ENCODE measurements around the gene CACNA2D4. TPM values are rescaled to one million over a fixed set of nuclear protein-coding genes. Genes with fewer than 3 reads are reported as not detected.

CACNA2D4 gene
- total RNA-seq, 2 donors from 2014 or later, result 13.7 to 23.0 TPM

DNA sequence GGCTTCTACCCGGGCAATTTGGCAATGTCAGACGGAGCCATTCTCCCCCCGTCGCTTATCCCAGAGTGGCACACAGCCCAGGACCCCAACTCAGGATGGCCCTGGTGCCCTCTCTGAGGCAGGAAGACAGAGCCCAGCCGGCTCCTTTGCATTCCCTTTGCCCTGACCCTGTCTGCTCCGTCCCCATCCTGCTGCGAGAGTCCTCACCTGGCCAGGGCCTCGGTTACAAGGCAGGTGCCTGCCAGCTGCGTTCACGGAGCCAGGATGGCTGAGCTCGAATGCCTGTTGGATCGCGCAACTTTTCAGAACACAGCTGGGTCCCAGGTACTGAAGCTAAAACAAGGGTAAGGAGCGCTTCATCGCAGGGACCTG is 79.5 kb downstream of the CACNA2D4 start:
- Mint-ChIP-seq H3K36me3 (ENCODE audit: low read depth) (no peaks in the 10 kb centered on the region), H3K9me3 (no peaks in the 10 kb centered on the region), H3K4me1 (no peaks in the 10 kb centered on the region), H3K27ac (no peak overlapping the region), H3K4me3 (no peak overlapping the region), H3K27me3 (peaks cover 5% of the 10 kb centered on the region)
- ATAC-seq (replicated peaks), result no peak

DNA sequence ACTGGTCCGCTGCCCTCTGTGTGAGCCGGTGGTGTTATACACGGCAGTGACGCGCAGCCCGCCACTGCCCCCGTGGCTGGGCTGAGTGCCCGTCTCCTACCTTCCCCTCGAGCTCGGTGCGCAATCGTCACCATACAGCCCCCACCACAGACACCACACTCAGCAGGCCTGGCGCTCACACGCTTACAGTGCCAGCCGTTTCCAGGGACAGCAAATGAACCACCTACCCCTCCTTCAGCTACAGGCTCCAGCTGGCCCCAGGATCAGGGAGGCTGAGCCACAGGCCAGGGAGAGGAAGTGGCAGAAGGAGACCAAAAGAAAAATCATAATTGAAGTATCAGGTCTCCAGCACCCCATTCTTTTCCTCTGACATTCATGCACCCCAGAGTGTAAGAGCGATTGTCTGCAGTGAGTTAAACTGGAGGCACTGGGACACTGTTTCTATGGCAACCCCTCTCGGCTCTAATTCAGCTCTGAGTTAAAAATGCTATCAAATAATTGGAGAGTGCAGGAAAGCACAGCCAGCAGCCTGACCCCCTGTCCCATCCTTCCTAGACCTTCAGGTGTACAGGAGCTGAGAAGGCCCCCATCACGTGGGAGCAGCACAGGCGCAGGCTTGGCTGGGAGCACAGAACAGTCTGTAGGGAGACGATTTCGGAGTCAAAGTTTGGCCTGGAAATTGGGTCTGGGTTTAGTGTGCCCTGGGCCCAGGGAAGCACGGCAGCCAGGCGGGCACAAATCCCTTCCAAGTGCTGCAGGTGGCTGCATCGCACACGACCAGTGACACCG is 80.1 kb downstream of the CACNA2D4 start:
- Mint-ChIP-seq H3K27me3 (peaks cover 7% of the 10 kb centered on the region), H3K4me1 (no peaks in the 10 kb centered on the region), H3K4me3 (no peak overlapping the region), H3K9me3 (no peaks in the 10 kb centered on the region), H3K27ac (no peak overlapping the region), H3K36me3 (ENCODE audit: low read depth) (no peaks in the 10 kb centered on the region)
- no peak for ATAC-seq (replicated peaks)

DNA sequence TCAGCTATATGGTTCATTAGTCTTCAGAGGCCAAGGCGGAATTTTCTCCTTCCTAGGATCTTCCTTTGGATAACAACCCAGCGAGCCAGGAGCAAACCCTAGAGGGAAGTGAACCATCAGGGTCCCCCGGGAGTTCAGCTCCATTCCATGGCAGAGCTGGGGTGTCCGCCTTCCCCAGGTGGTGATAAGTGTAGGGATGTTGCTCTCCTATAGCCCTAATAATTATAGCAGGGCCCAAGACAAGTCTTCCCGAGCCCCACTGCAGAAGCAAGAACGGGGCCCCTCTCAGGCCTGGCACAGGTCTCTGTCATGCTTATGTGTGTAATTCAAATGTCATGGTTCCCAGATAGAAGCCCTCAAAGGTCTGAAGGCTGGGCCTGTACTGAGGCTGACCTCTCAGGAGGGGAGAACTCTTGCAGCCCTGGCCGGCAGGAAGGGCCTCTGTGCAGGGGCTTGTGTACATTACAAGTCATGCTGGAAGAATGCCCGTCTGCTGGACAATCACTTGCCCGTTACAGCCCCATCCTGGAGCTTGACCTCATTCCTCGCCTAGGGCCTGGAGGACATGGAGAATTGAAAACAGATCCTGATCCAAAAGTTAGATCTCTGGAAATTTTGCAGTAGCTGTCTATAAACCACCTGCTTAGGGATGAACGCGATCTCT is 80.8 kb downstream of the CACNA2D4 start:
- no peak overlapping the region for H3K4me3 Mint-ChIP-seq
- H3K36me3 Mint-ChIP-seq (ENCODE audit: low read depth), result no peaks in the 10 kb centered on the region
- H3K27me3 Mint-ChIP-seq, result peaks cover 11% of the 10 kb centered on the region
- H3K4me1 Mint-ChIP-seq, result no peaks in the 10 kb centered on the region
- no peaks in the 10 kb centered on the region for H3K9me3 Mint-ChIP-seq
- H3K27ac Mint-ChIP-seq, result no peak overlapping the region
- no peak for ATAC-seq (replicated peaks)

DNA sequence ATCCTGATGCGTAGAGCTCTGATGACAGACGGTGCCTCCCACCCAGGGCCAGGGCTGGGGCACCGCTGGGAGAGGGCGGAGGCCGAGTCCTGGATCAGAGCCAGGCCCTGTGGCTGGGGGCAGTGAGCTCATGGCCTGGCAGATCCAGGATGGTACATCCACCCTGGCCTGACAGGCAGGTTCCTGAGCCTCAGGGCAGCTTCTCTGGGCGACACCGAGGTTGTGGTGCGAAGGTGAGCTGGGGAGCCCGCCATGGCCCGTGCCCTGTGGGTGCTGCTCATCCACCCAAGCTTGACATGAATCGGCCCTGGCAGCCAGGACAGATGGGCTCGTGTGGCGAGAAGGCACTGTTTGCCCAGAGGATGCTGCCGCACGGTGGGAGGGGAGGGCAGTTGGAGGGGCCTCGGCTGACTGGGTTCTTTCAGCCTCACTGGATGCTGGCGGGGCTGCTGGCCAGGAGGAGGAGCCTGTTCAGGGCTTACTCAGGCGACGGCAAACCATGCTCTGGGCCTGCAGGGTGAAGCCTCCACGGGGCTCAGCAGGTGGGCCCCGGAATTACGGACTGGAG is 81.5 kb downstream of the CACNA2D4 start:
- H3K36me3 Mint-ChIP-seq (ENCODE audit: low read depth), result no peaks in the 10 kb centered on the region

DNA sequence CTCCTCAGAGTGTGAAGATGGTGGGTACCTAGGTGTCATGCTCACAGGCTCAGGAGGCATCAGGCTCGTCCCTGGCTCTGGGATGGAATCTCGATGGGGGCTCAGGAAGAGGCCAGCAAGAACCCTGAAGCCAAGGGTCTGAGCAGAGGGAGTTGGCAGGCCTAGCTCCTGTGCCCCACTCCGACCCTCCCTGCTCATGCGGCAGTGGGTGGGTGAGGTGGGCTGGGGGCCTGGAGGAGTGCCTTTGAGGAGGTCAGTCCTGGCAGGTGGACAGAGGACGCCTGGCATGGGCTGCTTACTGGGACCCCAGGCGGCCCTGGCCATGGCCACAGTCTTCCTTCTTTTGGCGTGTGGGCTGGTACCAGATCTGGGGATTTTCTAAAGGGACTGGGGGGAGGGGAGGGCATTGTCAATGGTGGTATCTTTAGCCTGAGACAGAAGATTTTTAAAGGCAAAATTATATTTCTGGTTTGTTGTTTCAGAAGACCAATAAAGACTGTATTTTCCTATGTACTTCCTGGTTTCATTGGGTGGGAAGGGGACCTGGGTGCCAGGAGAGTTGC is 82.1 kb downstream of the CACNA2D4 start:
- Mint-ChIP-seq H3K27ac (no peak overlapping the region), H3K27me3 (peaks cover 16% of the 10 kb centered on the region), H3K4me3 (no peak overlapping the region), H3K9me3 (no peaks in the 10 kb centered on the region), H3K4me1 (no peaks in the 10 kb centered on the region), H3K36me3 (ENCODE audit: low read depth) (no peaks in the 10 kb centered on the region)
- ATAC-seq (replicated peaks), result no peak

More for the DNA sequence above, 81.5 kb downstream of the CACNA2D4 start:
- peaks cover 13% of the 10 kb centered on the region for H3K27me3 Mint-ChIP-seq
- no peak for ATAC-seq (replicated peaks)
- no peaks in the 10 kb centered on the region for H3K9me3 Mint-ChIP-seq
- no peaks in the 10 kb centered on the region for H3K4me1 Mint-ChIP-seq
- no peak overlapping the region for H3K27ac Mint-ChIP-seq
- H3K4me3 Mint-ChIP-seq, result no peak overlapping the region

DNA sequence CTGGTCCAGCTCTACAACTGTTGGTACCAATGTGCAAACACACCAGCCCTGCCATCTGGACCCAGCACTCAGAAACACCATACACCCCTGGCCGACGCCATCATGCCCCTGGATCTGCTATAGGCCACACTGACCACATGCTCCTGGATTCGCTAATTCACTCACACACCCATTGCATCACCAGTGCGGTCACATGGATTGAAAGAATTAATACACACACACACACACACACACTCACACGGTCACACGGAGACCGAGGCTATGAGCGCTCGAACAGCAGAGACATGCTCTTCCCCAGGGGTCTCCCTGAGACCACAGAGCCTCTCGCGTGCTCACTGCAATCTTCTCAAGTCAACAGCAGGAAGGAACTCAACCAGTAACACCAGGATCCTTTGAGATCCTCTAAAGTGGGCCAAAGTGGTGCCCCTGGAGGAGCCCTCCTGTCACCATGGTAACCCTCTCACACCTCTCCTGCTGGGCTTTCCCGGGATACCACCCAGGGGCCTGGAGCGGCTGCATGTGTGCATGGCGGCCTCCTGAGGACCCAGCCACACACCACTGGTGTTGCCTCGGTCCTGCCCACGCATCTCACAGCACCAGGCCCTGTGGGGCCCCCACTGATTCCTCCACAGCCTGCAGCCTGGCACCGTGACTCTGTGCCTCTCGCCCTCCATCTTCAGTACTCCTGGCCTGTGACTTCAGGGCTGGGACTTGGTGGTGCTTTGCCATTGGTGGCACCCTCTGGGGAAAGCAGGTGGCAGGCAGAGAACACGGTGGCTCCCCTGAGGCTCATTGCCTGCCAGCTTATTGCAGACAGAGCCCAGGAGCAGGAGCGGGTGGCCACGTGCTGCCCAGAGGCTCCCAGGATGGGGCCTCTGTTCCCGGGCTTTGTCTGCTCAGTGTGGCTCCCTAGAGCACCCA is 83.0 kb downstream of the CACNA2D4 start:
- H3K27ac Mint-ChIP-seq, result no peak overlapping the region
- H3K4me3 Mint-ChIP-seq, result no peak overlapping the region
- ATAC-seq (replicated peaks), result no peak
- H3K36me3 Mint-ChIP-seq (ENCODE audit: low read depth), result no peaks in the 10 kb centered on the region
- no peaks in the 10 kb centered on the region for H3K9me3 Mint-ChIP-seq
- no peaks in the 10 kb centered on the region for H3K4me1 Mint-ChIP-seq
- peaks cover 18% of the 10 kb centered on the region for H3K27me3 Mint-ChIP-seq

DNA sequence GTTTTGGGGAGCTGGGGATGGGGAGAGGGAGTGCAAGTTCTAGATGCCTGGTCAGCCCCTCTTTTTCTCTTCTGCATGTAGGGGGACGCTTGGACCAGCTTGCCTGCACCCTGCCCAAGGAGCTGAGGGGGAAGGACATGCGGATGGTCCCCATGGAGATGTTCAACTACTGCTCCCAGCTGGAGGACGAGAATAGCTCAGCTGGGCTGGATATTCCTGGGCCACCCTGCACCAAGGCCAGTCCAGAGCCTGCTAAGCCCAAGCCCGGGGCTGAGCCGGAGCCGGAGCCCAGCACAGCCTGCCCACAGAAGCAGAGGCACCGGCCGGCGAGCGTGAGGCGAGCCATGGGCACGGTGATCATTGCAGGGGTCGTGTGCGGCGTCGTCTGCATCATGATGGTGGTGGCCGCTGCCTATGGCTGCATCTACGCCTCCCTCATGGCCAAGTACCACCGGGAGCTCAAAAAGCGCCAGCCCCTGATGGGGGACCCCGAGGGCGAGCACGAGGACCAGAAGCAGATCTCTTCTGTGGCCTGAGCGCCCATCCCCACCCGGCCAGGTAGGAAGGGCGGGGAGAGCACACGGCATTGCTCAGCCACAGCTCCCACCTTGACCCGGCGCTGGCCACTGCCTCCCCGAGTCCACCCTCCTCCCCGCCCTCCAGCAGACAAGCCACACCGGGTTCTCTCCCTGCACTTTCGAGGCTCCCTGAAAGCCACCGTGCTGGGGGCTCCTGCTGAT is 84.1 kb downstream of the CACNA2D4 start:
- ATAC-seq (replicated peaks), result no peak
- Mint-ChIP-seq H3K27me3 (peaks cover 19% of the 10 kb centered on the region), H3K27ac (no peak overlapping the region), H3K9me3 (no peaks in the 10 kb centered on the region), H3K4me3 (no peak overlapping the region), H3K4me1 (no peaks in the 10 kb centered on the region), H3K36me3 (ENCODE audit: low read depth) (no peaks in the 10 kb centered on the region)

DNA sequence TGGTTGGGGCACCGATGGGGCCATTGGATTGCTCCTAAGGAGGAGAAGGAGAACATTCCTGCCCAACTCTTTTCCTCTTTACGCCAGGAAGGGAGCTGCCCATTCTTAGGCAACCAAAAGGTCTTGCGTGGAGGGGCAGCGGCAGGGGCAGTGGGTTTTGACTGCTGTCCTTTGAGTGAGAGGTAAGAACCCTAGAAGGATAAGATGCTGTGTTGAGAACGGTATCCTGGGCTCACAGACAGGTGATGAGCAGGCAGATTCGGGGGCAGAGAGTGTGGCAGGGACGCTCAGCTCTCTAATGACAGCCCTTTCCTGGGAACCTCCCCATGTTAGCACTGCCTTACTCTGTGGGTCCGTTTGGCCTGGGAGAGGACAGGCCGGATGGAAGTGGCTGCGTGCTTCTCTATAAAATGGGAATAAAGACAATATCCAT is 84.8 kb downstream of the CACNA2D4 start:
- Mint-ChIP-seq H3K27me3 (peaks cover 23% of the 10 kb centered on the region), H3K4me1 (no peaks in the 10 kb centered on the region), H3K9me3 (no peaks in the 10 kb centered on the region), H3K4me3 (no peak overlapping the region), H3K36me3 (ENCODE audit: low read depth) (no peaks in the 10 kb centered on the region), H3K27ac (no peak overlapping the region)
- ATAC-seq (replicated peaks), result no peak

DNA sequence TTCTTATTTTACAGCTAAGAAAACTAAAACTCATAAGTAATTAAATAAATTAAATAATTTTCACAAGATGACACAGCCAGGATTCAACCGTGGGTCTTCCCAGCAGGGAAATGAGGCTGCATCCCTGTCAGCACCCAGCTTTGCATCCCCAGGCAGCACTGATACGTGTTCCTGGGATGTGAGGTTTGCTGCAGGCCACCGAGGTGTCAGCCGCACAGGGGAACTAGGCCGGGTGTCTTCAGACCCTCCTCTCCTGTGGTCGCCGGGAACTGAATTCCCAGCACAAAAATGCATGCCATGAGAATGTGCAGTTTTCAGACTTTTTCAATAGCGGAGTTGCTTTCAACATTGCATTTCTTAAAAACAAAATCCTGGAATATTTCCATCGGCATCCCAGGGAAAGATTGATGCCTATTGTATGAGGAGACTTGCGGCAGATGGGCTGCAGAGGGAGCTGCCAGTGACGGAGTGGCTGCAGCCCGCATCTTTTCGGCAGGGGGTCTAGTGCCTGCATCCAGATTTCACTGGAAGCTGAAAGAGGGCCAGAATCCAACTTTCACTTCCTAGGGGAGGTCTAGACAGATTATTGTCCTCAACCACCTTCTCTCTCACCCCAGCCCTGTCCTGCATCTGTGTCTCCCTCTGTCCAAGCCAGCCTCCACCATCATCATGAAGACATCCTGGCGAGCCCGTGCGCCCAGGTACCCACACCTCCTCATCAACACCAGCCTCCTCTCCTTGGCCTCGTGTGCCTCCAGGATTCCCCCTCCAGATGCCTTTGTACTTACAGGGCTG is 85.5 kb downstream of the CACNA2D4 start:
- Mint-ChIP-seq H3K27ac (no peak overlapping the region), H3K27me3 (peaks cover 23% of the 10 kb centered on the region)

DNA sequence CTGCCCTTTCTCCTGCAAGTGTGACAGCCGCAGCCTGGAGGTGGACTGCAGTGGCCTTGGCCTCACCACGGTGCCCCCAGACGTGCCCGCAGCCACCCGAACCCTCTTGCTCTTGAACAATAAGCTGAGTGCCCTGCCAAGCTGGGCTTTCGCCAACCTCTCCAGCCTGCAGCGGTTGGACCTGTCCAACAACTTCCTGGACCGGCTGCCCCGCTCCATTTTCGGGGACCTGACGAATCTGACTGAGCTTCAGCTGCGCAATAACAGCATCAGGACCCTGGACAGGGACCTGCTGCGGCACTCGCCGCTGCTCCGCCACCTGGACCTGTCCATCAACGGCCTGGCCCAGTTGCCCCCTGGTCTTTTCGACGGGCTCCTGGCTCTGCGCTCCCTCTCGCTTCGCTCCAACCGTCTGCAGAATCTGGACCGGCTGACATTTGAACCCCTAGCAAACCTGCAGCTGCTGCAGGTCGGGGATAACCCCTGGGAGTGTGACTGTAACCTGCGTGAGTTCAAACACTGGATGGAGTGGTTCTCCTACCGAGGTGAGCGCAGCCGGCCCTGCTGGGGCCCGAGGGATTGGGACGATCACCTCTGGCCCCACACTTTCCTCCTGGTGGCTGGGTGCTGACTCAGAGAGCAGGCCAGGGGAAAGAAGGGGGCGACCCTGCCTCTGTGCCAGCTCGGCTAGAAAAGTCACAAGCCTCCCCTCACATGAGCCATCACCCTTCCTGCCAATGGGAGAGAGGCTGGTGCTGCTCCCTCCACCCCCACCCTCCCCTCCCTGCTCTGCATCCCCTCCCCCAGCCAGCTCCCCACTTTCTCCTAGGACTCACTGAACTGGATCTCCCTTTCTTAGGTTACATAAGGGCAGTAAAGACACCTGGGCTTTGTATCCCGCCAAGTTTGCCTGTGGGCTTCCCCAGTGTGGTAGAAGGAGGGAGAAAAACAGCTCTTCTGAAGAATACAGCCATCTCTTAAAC is 87.2 kb downstream of the CACNA2D4 start:
- Mint-ChIP-seq H3K27ac (no peak overlapping the region), H3K4me3 (no peak overlapping the region), H3K4me1 (no peaks in the 10 kb centered on the region), H3K36me3 (ENCODE audit: low read depth) (no peaks in the 10 kb centered on the region), H3K9me3 (no peaks in the 10 kb centered on the region), H3K27me3 (peaks cover 23% of the 10 kb centered on the region)
- ATAC-seq (replicated peaks), result no peak

More for the DNA sequence above, 85.5 kb downstream of the CACNA2D4 start:
- Mint-ChIP-seq H3K9me3 (no peaks in the 10 kb centered on the region), H3K4me1 (no peaks in the 10 kb centered on the region), H3K4me3 (no peak overlapping the region), H3K36me3 (ENCODE audit: low read depth) (no peaks in the 10 kb centered on the region)
- ATAC-seq (replicated peaks), result no peak

DNA sequence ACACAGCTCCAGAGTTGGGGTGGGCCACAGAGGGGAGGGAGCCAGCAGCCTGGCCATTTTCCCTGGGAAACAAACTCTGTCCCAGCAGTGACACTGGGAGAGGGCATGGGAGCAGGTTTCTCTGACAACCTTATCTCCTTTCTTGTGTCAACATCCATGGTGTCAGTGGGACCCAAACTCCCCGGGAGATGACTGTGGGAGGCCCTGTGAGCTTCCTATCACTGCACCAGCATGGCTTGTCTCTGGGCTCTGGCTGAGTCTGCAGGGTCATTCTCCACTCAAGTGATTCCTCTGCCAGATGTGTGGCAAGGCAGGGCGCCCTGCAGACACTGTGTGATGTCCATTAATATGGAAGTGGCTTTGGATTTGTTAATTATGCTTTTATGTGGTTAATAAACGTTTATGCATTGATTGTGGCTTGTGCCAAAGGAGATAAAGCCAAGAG is 88.0 kb downstream of the CACNA2D4 start:
- Mint-ChIP-seq H3K4me3 (no peak overlapping the region), H3K36me3 (ENCODE audit: low read depth) (no peaks in the 10 kb centered on the region), H3K27me3 (peaks cover 23% of the 10 kb centered on the region), H3K9me3 (no peaks in the 10 kb centered on the region), H3K4me1 (no peaks in the 10 kb centered on the region), H3K27ac (no peak overlapping the region)
- no peak for ATAC-seq (replicated peaks)

DNA sequence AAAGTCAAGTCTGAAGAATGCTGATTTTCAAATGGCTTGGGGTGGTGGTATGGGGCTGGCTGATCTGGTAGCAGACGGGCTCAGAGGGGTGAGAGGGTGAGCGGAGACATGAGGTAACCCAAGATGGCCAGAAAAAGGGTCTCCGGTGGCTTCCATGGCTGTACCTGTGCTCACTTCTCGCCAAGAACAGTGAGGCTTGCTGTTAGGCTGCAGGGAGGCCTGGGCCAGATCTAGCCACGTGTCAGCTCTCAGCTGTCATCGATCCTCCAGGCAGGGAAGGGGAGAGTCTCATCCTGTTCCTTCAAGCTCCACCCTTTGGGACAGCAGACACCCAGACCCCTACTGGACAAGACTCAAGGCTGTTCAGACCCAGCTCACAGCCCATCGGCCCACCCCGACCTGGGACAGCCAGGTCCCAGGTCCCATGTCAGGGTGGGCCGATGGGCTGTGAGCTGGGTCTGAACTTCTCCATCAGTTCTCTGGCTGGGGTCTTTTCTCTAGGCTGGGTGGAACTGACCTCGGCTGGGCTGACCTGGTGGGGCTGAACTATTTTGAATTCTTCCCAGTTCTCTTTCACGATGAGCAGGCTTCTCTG is 89.0 kb downstream of the CACNA2D4 start:
- H3K27ac Mint-ChIP-seq, result no peak overlapping the region
- no peak overlapping the region for H3K4me3 Mint-ChIP-seq

More for the DNA sequence above, 89.0 kb downstream of the CACNA2D4 start:
- H3K4me1 Mint-ChIP-seq, result no peaks in the 10 kb centered on the region
- peaks cover 21% of the 10 kb centered on the region for H3K27me3 Mint-ChIP-seq
- ATAC-seq (replicated peaks), result no peak
- H3K36me3 Mint-ChIP-seq (ENCODE audit: low read depth), result no peaks in the 10 kb centered on the region
- no peaks in the 10 kb centered on the region for H3K9me3 Mint-ChIP-seq

Data from activated T-helper 17 cell treated with anti-CD3 and anti-CD28 coated beads, Interleukin-2, amount 50 U/mL, for 72 hours (primary cell).